NCI-H2227 (cell line): ENCODE measurements around the gene MYL10.
A peak's percentile ranks its signal among the peaks of the same experiment; 100 is the strongest.
"Not testable (repeated sequence)": the region's sequence is repeated elsewhere in the genome, so short reads cannot be mapped to it uniquely, and the experiment has no call there.

ENCODE experiments used
- DNase-seq: peaks from one replicate; lab custom pipeline; 2025; ENCODE audit not compliant: unreplicated experiment; lab: John Stamatoyannopoulos, UW

The MYL10 gene

GRCh38 chr7:101657171-101657570, 28.1 kb upstream of the MYL10 start:
- DNase-seq = no peak

GRCh38 chr7:101651112-101651511, 22.0 kb upstream of the MYL10 start:
- DNase-seq = no peak

- no peak for DNase-seq
Observed at GRCh38 chr7:101650579-101651081, 21.5 kb upstream of the MYL10 start.

GRCh38 chr7:101647876-101648275, 18.8 kb upstream of the MYL10 start:
- DNase-seq = not testable (repeated sequence)

- DNase-seq = no peak
Observed at GRCh38 chr7:101645951-101646350, 16.9 kb upstream of the MYL10 start.

- DNase-seq = no peak
Observed at GRCh38 chr7:101644879-101645278, 15.8 kb upstream of the MYL10 start.

GRCh38 chr7:101639127-101639526, 10.0 kb upstream of the MYL10 start:
- not testable (repeated sequence) for DNase-seq

GRCh38 chr7:101636822-101637623, 7.9 kb upstream of the MYL10 start:
- DNase-seq = no peak

GRCh38 chr7:101635484-101635883, 6.4 kb upstream of the MYL10 start:
- no peak for DNase-seq

- no peak for DNase-seq
Observed at GRCh38 chr7:101634196-101634717, 5.2 kb upstream of the MYL10 start.

GRCh38 chr7:101633511-101633910, 4.4 kb upstream of the MYL10 start:
- DNase-seq = no peak

- no peak for DNase-seq
Observed at GRCh38 chr7:101632641-101633040, 3.5 kb upstream of the MYL10 start.

GRCh38 chr7:101631224-101631714, 2.2 kb upstream of the MYL10 start:
- DNase-seq = no peak

GRCh38 chr7:101630591-101630990, 1.5 kb upstream of the MYL10 start:
- no peak for DNase-seq

- DNase-seq = no peak
Observed at GRCh38 chr7:101628522-101628921, 574 bp downstream of the MYL10 start.

- DNase-seq = no peak
Observed at GRCh38 chr7:101626758-101627157, 2.3 kb downstream of the MYL10 start.

GRCh38 chr7:101626069-101626671, 2.9 kb downstream of the MYL10 start:
- DNase-seq = no peak

- DNase-seq = peak; percentile 37
Observed at GRCh38 chr7:101625031-101625791, 3.9 kb downstream of the MYL10 start.

GRCh38 chr7:101624246-101625001, 4.7 kb downstream of the MYL10 start:
- no peak for DNase-seq

GRCh38 chr7:101622609-101623173, 6.4 kb downstream of the MYL10 start:
- DNase-seq = no peak
